ENCODE results near the gene LACTB.

LACTB gene

DNA sequence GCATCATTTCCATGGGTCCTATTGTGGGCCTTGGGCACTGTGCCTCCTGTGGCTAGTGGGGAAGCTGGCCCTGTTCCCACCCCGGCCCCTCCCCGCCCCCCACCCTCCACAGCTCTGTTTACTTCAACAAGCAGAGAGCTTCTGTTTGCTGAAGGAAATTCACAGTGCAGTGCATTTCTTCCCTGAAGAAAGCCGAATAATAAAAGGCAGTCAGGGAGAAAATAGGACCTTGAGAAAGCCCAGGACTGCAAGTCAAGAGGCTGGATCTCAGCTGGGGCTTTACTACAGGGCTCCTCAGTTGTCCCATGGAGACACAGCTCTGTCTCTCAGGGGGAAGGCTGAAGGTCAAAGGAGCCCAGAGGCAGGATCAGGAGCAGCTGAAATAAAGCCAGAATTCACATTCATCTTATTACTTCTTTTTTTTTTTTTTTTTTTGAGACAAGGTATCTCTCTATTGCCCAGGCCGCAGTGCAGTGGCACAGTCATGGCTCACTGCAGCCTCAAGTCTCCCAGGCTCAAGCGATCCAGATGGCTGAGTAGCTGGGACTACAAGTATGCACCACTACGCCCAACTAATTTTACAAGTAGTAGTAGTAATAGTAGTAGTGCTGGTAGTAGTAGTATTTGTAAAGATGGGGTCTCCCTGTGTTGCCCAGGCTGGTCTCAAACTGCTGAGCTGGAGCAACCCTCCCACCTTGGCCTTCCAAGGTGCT lies 33.0 kb upstream of the LACTB start:
- TF ChIP-seq, protein P1, sequence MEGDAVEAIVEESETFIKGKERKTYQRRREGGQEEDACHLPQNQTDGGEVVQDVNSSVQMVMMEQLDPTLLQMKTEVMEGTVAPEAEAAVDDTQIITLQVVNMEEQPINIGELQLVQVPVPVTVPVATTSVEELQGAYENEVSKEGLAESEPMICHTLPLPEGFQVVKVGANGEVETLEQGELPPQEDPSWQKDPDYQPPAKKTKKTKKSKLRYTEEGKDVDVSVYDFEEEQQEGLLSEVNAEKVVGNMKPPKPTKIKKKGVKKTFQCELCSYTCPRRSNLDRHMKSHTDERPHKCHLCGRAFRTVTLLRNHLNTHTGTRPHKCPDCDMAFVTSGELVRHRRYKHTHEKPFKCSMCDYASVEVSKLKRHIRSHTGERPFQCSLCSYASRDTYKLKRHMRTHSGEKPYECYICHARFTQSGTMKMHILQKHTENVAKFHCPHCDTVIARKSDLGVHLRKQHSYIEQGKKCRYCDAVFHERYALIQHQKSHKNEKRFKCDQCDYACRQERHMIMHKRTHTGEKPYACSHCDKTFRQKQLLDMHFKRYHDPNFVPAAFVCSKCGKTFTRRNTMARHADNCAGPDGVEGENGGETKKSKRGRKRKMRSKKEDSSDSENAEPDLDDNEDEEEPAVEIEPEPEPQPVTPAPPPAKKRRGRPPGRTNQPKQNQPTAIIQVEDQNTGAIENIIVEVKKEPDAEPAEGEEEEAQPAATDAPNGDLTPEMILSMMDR (IDR thresholded peaks at IDR 0.05; ENCODE audit: low read depth, low read length, missing control alignments), result no peak
- no peak overlapping the region for H3K4me3 ChIP-seq (ENCODE audit: low read depth, low read length)
- DNase-seq (ENCODE audit: low read depth), result no peak
- in situ Hi-C loops (cut with HindIII; ENCODE audit: low sequenced_read_pairs), result no loop called here

GRCh38 chr15:63089260-63090043 lies 32.2 kb upstream of the LACTB start:
- H3K4me3 ChIP-seq (ENCODE audit: low read depth, low read length), result no peak overlapping the region
- TF ChIP-seq, protein P1 (IDR thresholded peaks at IDR 0.05; ENCODE audit: low read depth, low read length, missing control alignments), result no peak
- DNase-seq (ENCODE audit: low read depth), result peak; percentile 69
- in situ Hi-C loops (cut with HindIII; ENCODE audit: low sequenced_read_pairs), result no loop called here

DNA sequence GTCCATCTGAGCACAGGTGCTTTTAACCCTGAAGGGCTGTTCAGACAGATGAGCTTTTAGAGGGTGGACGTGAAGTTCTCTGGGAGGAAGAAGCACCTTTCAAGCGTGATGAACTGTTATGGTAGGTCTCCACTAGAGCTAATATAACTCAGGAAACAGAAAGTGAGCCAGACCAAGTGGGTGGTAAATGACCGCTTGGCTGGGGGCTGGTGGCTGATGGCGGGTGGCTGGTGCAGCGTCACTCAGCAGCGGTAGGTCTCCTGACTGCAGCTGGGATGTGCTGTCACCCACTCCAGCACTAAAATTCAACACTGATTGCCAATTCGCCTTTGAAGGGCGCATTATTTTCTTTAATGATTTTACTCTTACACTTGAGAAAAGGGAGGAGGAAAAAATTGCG lies 31.2 kb upstream of the LACTB start:
- in situ Hi-C loops (cut with HindIII; ENCODE audit: low sequenced_read_pairs), result no loop called here
- DNase-seq (ENCODE audit: low read depth), result no peak
- TF ChIP-seq, protein P1 (IDR thresholded peaks at IDR 0.05; ENCODE audit: low read depth, low read length, missing control alignments), result no peak
- no peak overlapping the region for H3K4me3 ChIP-seq (ENCODE audit: low read depth, low read length)

GRCh38 chr15:63090887-63091286 lies 30.8 kb upstream of the LACTB start:
- DNase-seq (ENCODE audit: low read depth), result no peak
- in situ Hi-C loops (cut with HindIII; ENCODE audit: low sequenced_read_pairs), result no loop called here
- TF ChIP-seq, protein P1 (IDR thresholded peaks at IDR 0.05; ENCODE audit: low read depth, low read length, missing control alignments), result no peak
- H3K4me3 ChIP-seq (ENCODE audit: low read depth, low read length), result no peak overlapping the region

GRCh38 chr15:63091679-63092446 lies 29.8 kb upstream of the LACTB start:
- no peak overlapping the region for H3K4me3 ChIP-seq (ENCODE audit: low read depth, low read length)
- TF ChIP-seq, protein P1 (IDR thresholded peaks at IDR 0.05; ENCODE audit: low read depth, low read length, missing control alignments), result no peak
- no peak for DNase-seq (ENCODE audit: low read depth)
- in situ Hi-C loops (cut with HindIII; ENCODE audit: low sequenced_read_pairs), result no loop called here

- TF ChIP-seq, protein P1 (IDR thresholded peaks at IDR 0.05; ENCODE audit: low read depth, low read length, missing control alignments), result peak; percentile 88
- H3K4me3 ChIP-seq (ENCODE audit: low read depth, low read length), result no peak overlapping the region
- in situ Hi-C loops (cut with HindIII; ENCODE audit: low sequenced_read_pairs), result no loop called here
- peak; percentile 53 for DNase-seq (ENCODE audit: low read depth)
These were observed 28.0 kb upstream of the LACTB start for GRCh38 chr15:63093486-63094205.

All from astrocyte of the cerebellum (primary cell).